Measurements from ENCODE around the gene ANKS3. TPM values are rescaled to one million over a fixed set of nuclear protein-coding genes. Genes with fewer than 3 reads are reported as not detected.

Gene ANKS3
- total RNA-seq, 4 donors from 2014 or later = 23.3 to 47.8 (median 27.6) TPM

DNA sequence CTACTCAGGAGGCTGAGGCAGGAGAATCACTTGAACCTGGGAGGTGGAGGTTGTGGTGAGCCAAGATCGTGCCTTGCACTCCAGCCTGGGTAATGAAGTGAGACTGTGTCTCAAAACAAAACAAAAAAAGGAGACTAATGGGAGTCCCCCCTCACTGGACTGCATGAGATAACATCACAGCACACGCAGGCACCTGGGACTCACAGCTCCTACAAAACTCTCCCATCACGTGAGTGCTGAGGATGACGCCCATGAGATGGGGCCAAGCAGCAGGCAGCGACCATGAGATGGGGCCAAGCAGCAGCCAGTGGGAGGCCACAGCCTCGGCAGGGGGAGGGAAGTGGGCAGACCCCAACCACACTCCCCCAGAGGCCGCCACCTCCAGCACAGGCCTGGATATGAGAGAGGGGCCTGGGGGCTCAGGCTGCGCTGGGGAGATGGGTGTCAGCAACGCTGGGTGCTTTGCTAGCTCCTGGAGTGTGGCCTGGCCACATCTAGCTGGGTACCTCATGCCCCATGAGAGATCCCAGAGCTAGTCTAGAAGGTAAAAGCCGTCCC lies 15.7 kb upstream of the ANKS3 start:
- H3K27me3 ChIP-seq = no peaks in the 10 kb centered on the region
- 80% methylated on average over 7 of the region's 10 CpGs; no CpG with 5 or more reads in 1 of the 2 donors for WGBS, 2 donors (ENCODE audit: low coverage in 1 of 2)

DNA sequence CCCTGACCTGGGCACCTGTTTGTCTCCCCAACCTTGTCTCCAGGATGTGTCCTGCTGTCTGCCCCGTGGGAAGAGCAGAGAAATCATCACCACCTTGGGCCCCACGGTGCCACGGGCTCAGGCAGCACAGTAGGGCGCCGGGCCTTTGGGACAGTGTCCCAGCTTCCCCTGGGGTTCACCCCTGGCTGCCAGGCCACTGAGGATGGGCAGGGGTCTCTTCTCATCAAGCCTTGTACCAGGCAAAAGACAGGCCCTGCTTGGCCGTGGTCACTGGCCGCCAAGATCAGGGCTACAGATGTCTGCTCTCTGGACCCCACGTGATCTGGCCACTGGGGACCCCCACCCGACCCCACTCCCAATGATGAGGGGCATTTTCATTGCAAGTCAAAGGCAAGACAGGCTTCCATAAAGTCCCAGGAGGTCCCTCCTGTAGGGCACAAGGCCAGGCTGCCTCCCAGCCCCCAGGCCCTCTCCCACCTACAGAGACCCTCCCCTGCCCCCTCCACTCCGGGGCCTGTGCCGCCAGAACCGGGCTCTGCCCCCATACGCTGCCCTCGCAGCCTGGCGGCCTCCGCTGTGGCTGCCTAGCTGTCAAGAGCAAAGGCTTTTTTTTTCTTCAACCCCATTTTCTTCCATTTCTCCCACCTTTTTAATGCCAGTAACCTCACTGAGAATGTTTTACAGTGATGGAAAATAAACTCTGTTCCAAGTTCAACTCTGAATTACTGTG lies 14.8 kb upstream of the ANKS3 start:
- H3K27ac ChIP-seq = no peak overlapping the region
- H3K27me3 ChIP-seq = no peaks in the 10 kb centered on the region
- H3K36me3 ChIP-seq = peaks cover 0 to 55% of the 10 kb centered on the region in 2 donors
- TF ChIP-seq EP300 (IDR thresholded peaks at IDR 0.05) = no peak
- no peak for TF ChIP-seq CTCF (IDR thresholded peaks at IDR 0.05)
- TF ChIP-seq POLR2A (IDR thresholded peaks at IDR 0.05) = no peak
- no peak for TF ChIP-seq POLR2AphosphoS5 (IDR thresholded peaks at IDR 0.05)
- no peaks in the 10 kb centered on the region for H3K9me3 ChIP-seq
- H3K4me1 ChIP-seq = peaks cover 0 to 17% (median 3%) of the 10 kb centered on the region in 3 donors
- 96% methylated on average over 6 of the region's 16 CpGs; no CpG with 5 or more reads in 1 of the 2 donors for WGBS, 2 donors (ENCODE audit: low coverage in 1 of 2)
- no peak overlapping the region for H3K4me3 ChIP-seq
- no peak for ATAC-seq

More for the DNA sequence above, 15.7 kb upstream of the ANKS3 start:
- Histone ChIP-seq H3K27ac (no peak overlapping the region), H3K36me3 (peaks cover 0 to 64% of the 10 kb centered on the region in 2 donors), H3K9me3 (no peaks in the 10 kb centered on the region), H3K4me1 (peaks cover 0 to 17% (median 3%) of the 10 kb centered on the region in 3 donors), H3K4me3 (no peak overlapping the region)
- TF ChIP-seq POLR2A (IDR thresholded peaks at IDR 0.05) (no peak), POLR2AphosphoS5 (IDR thresholded peaks at IDR 0.05) (no peak), CTCF (IDR thresholded peaks at IDR 0.05) (no peak), EP300 (IDR thresholded peaks at IDR 0.05) (no peak)
- ATAC-seq = no peak

- Histone ChIP-seq H3K4me3 (no peak overlapping the region), H3K9me3 (no peaks in the 10 kb centered on the region), H3K27ac (peak overlapping the region in 1 of 4 donors; percentile 39), H3K4me1 (peaks cover 0 to 22% (median 3%) of the 10 kb centered on the region in 3 donors), H3K36me3 (peaks cover 0 to 47% of the 10 kb centered on the region in 2 donors), H3K27me3 (no peaks in the 10 kb centered on the region)
- WGBS, 2 donors (ENCODE audit: low coverage in 1 of 2) = 69 to 70% methylated on average over 7 to 13 of the region's 14 CpGs
- no peak for ATAC-seq
- TF ChIP-seq POLR2AphosphoS5 (IDR thresholded peaks at IDR 0.05) (no peak), CTCF (IDR thresholded peaks at IDR 0.05) (no peak), EP300 (IDR thresholded peaks at IDR 0.05) (no peak), POLR2A (IDR thresholded peaks at IDR 0.05) (no peak)
Measured at GRCh38 chr16:4747906-4748681, 14.0 kb upstream of the ANKS3 start.

- ATAC-seq = no peak
- Histone ChIP-seq H3K4me3 (no peak overlapping the region), H3K27ac (peak overlapping the region in 1 of 4 donors; percentile 39), H3K9me3 (no peaks in the 10 kb centered on the region), H3K4me1 (peaks cover 0 to 27% (median 3%) of the 10 kb centered on the region in 3 donors), H3K27me3 (no peaks in the 10 kb centered on the region), H3K36me3 (peaks cover 0 to 37% of the 10 kb centered on the region in 2 donors)
- 53% methylated on average over 4 of the region's 15 CpGs; no CpG with 5 or more reads in 1 of the 2 donors for WGBS, 2 donors (ENCODE audit: low coverage in 1 of 2)
- TF ChIP-seq CTCF (IDR thresholded peaks at IDR 0.05) = no peak
- TF ChIP-seq EP300 (IDR thresholded peaks at IDR 0.05) = no peak
Measured at GRCh38 chr16:4746991-4747574, 13.0 kb upstream of the ANKS3 start.
